B cell (primary cell): ENCODE measurements around the gene F2R. TPM values are rescaled to one million over a fixed set of nuclear protein-coding genes. Genes with fewer than 3 reads are reported as not detected.

Source experiments
- ATAC-seq: fragments of 200-7000 bp; cut with Tn5 transposase; one replicate; pipeline ENCODE4 v1.10.0; 2021; ENCODE audit warnings: low read depth, mild to moderate bottlenecking, moderate number of reproducible peaks, moderate library complexity
- CTCF ChIA-PET: fragments of 350-600 bp; sonication (Branson Sonifier 250); formaldehyde crosslinking; loops from one replicate; lab custom pipeline; 2021; ENCODE audit warnings: antibody characterized with exemption, inconsistent platforms; lab: Charles Lee
- POLR2A ChIA-PET: fragments of 350-600 bp; sonication (Branson Sonifier 250); formaldehyde crosslinking; loops from one replicate; lab custom pipeline; 2021; ENCODE audit warnings: antibody characterized with exemption; lab: Charles Lee
- DNase-seq: peaks from one replicate; pipeline ENCODE4 v3.0.0; 2013
- H2AFZ ChIP-seq: 2 replicates; pipeline ENCODE4 v1.6.1; 2012; ENCODE audit warnings: mild to moderate bottlenecking, low read depth, low read length; ENCODE audit not compliant: insufficient read depth, poor library complexity, severe bottlenecking
- H3K27ac ChIP-seq, 2 donors: 1 replicate in 1 of 2; 2 replicates in 1 of 2; pipeline ENCODE4 v1.5.1; 2012 to 2013; ENCODE audit warnings: low read length in 2 of 2, mild to moderate bottlenecking in 2 of 2, moderate library complexity in 1 of 2
- H3K27me3 ChIP-seq, 4 experiments: fragments of 200-600 bp in 1 of 4; sonication (generic) in 1 of 4; replicated peaks in 1 of 4; 1 replicate in 2 of 4; 2 replicates in 2 of 4; pipeline versions ENCODE4 v1.6.1 to v1.7.0; 2013 to 2016; ENCODE audit warnings: low read length in 3 of 4, mild to moderate bottlenecking in 2 of 4, mixed read lengths in 1 of 4, moderate library complexity in 1 of 4; ENCODE audit not compliant: insufficient read depth in 4 of 4, control insufficient read depth in 3 of 4; ENCODE audit errors: control extremely low read depth in 1 of 4
- H3K36me3 ChIP-seq, 2 experiments: replicated peaks in 1 of 2; 1 replicate in 1 of 2; 2 replicates in 1 of 2; pipeline versions ENCODE4 v1.6.1 to v1.7.1; 2013; ENCODE audit warnings: low read length in 1 of 2; ENCODE audit not compliant: insufficient read depth in 2 of 2, control insufficient read depth in 1 of 2; ENCODE audit errors: control extremely low read depth in 1 of 2, extremely low read depth in 1 of 2
- H3K4me1 ChIP-seq, 2 donors: fragments of 200-600 bp in 1 of 2; sonication (generic) in 1 of 2; 1 replicate in 1 of 2; 2 replicates in 1 of 2; pipeline versions ENCODE4 v1.5.1 to v1.6.1; 2013 to 2017; ENCODE audit warnings: low read length in 2 of 2; ENCODE audit not compliant: control insufficient read depth in 2 of 2, insufficient read depth in 2 of 2
- H3K4me2 ChIP-seq: replicated peaks from 2 replicates; pipeline ENCODE3; 2012; ENCODE audit warnings: mild to moderate bottlenecking, low read depth, low read length; ENCODE audit not compliant: poor library complexity, severe bottlenecking
- H3K4me3 ChIP-seq, 5 experiments: fragments of 200-600 bp in 1 of 5; sonication (generic) in 1 of 5; 1 replicate in 3 of 5; 2 replicates in 2 of 5; pipeline versions ENCODE4 v1.5.1 to v1.7.0; 2011 to 2016; ENCODE audit warnings: low read length in 4 of 5, mild to moderate bottlenecking in 4 of 5, low read depth in 2 of 5, control low read depth in 1 of 5, moderate library complexity in 1 of 5; ENCODE audit not compliant: insufficient read depth in 1 of 5; ENCODE audit errors: control extremely low read depth in 1 of 5, extremely low read depth in 1 of 5
- H3K79me2 ChIP-seq: fragments of 200-600 bp; sonication (generic); one replicate; pipeline ENCODE4 v1.6.0; 2016; ENCODE audit warnings: low read length; ENCODE audit not compliant: control insufficient read depth, insufficient read depth
- H3K9ac ChIP-seq: fragments of 200-600 bp; sonication (generic); 2 replicates; pipeline ENCODE4 v1.6.1; 2017; ENCODE audit warnings: mild to moderate bottlenecking, low read length, moderate library complexity
- H3K9me3 ChIP-seq, 3 donors: one replicate each; pipeline versions ENCODE4 v1.6.1 to v1.7.1; 2013; ENCODE audit warnings: low read length in 2 of 3; ENCODE audit not compliant: control insufficient read depth in 2 of 3, insufficient read depth in 1 of 3; ENCODE audit errors: control extremely low read depth in 1 of 3
- H4K20me1 ChIP-seq: 2 replicates; pipeline ENCODE4 v1.6.0; 2012; ENCODE audit warnings: mild to moderate bottlenecking, low read length; ENCODE audit not compliant: insufficient read depth, control insufficient read depth, poor library complexity, severe bottlenecking
- H3K27ac Mint-ChIP-seq: one replicate; pipeline ENCODE4 v1.8.0; 2021; ENCODE audit warnings: mixed read lengths
- H3K27me3 Mint-ChIP-seq: one replicate; pipeline ENCODE4 v1.8.0; 2021; ENCODE audit warnings: mixed read lengths
- H3K4me1 Mint-ChIP-seq: one replicate; pipeline ENCODE4 v1.8.0; 2021; ENCODE audit warnings: mixed read lengths
- H3K4me3 Mint-ChIP-seq: one replicate; pipeline ENCODE4 v1.8.0; 2021; ENCODE audit warnings: mixed read lengths
- H3K9me3 Mint-ChIP-seq: one replicate; pipeline ENCODE4 v1.8.0; 2022; ENCODE audit warnings: mixed read lengths; ENCODE audit not compliant: insufficient read depth
- EZH2 ChIP-seq: IDR thresholded peaks from 2 replicates; pipeline ENCODE4 v1.6.1; 2012; ENCODE audit warnings: borderline replicate concordance, low read depth, mild to moderate bottlenecking, moderate library complexity, low read length; ENCODE audit not compliant: insufficient read depth, poor library complexity, severe bottlenecking
- WGBS: methylation state at CpG from one replicate; pipeline ENCODE4 v1.1.5; 2013; ENCODE audit warnings: missing lambda C conversion rate; ENCODE audit not compliant: insufficient coverage; 5-methylcytosine and 5-hydroxymethylcytosine counted together
- intact Hi-C: fragments of 100-400 bp; cut with micrococcal nuclease; formaldehyde crosslinking; loops from one replicate; pipeline ENCODE4 v1.10.0; 2022
- polyA plus RNA-seq: library from polyadenylated mRNA; depleted of rRNA; stranded (reverse); fragments of >200 nt; gene quantifications from 2 replicates; pipeline ENCODE4 v1.2.3, GENCODE V29; 2012
- total RNA-seq, 2 donors: library from RNA; stranded (reverse); fragments of 120-200 nt in 1 of 2; gene quantifications; 1 replicate in 1 of 2; 2 replicates in 1 of 2; pipeline versions ENCODE4 v1.2.3 to v1.2.4, GENCODE V29; 2013 to 2022
- TF ChIP-seq, protein P1 (sequence below): fragments of 200-600 bp; IDR thresholded peaks from one replicate; pipeline ENCODE4 v1.8.0; 2022; ENCODE audit warnings: antibody characterized with exemption, mild to moderate bottlenecking

F2R gene
- total and polyA plus RNA-seq, 2 donors (not counting 1 experiment from before 2014, with no cell fraction given): 0.25 to 1.4 TPM

DNA sequence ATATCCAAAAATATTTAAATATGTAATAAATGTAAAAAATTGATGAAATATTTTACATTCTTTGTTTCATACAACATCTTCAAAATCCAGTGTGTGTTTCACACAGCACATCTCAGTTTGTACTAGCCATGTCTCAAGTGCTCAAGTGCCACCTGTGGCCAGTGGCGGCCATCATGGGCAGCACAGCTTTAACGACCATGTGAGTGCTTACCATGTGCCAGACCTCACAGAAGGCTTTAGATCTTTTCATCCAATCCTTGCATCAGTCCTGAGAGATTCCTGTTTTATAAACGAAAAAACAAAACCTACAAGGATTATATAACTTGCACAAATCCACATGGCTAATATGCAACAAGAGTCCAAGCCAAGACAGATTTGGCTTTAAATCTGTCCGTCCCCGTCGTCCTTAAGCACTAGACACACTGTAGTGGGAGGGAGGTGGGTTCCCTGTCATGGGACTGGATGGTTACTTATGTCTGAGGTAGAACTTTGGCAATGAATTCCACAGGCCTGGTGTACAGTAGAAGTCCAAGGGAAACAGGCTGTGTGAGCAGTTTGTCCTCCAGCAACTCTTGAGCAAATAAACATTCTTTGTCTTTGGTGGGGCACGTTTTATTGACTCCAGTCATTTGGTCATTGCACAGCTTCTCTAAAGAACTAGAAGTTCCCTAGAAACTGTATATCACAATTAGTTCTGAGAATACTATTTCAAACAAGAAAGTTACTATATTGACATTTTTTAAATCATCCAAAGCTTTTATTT is 25.0 kb upstream of the F2R start:
- H3K36me3 ChIP-seq: peaks cover 4 to 8% of the 10 kb centered on the region in 2 experiments
- no peaks in the 10 kb centered on the region for H3K27me3 ChIP-seq
- no peak for DNase-seq
- H3K27me3 Mint-ChIP-seq: no peaks in the 10 kb centered on the region
- intact Hi-C loops: no loop called here
- no peaks in the 10 kb centered on the region for H3K9me3 ChIP-seq
- TF ChIP-seq EZH2: no peak
- TF ChIP-seq, protein P1, sequence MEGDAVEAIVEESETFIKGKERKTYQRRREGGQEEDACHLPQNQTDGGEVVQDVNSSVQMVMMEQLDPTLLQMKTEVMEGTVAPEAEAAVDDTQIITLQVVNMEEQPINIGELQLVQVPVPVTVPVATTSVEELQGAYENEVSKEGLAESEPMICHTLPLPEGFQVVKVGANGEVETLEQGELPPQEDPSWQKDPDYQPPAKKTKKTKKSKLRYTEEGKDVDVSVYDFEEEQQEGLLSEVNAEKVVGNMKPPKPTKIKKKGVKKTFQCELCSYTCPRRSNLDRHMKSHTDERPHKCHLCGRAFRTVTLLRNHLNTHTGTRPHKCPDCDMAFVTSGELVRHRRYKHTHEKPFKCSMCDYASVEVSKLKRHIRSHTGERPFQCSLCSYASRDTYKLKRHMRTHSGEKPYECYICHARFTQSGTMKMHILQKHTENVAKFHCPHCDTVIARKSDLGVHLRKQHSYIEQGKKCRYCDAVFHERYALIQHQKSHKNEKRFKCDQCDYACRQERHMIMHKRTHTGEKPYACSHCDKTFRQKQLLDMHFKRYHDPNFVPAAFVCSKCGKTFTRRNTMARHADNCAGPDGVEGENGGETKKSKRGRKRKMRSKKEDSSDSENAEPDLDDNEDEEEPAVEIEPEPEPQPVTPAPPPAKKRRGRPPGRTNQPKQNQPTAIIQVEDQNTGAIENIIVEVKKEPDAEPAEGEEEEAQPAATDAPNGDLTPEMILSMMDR: no peak
- no peaks in the 10 kb centered on the region for H4K20me1 ChIP-seq
- H3K4me3 ChIP-seq: no peak overlapping the region
- no peak overlapping the region for H3K4me2 ChIP-seq
- H3K27ac Mint-ChIP-seq: no peak overlapping the region
- no peaks in the 10 kb centered on the region for H3K9me3 Mint-ChIP-seq
- H3K4me1 Mint-ChIP-seq: no peaks in the 10 kb centered on the region
- 94% methylated on average over 5 of the region's 7 CpGs for WGBS
- no peak for ATAC-seq
- no peak overlapping the region for H3K4me3 Mint-ChIP-seq
- H3K4me1 ChIP-seq: no peaks in the 10 kb centered on the region
- no peak overlapping the region for H3K27ac ChIP-seq
- CTCF ChIA-PET: no interaction called here
- no peaks in the 10 kb centered on the region for H3K79me2 ChIP-seq
- no peak overlapping the region for H3K9ac ChIP-seq
- POLR2A ChIA-PET: no interaction called here
- no peak overlapping the region for H2AFZ ChIP-seq

DNA sequence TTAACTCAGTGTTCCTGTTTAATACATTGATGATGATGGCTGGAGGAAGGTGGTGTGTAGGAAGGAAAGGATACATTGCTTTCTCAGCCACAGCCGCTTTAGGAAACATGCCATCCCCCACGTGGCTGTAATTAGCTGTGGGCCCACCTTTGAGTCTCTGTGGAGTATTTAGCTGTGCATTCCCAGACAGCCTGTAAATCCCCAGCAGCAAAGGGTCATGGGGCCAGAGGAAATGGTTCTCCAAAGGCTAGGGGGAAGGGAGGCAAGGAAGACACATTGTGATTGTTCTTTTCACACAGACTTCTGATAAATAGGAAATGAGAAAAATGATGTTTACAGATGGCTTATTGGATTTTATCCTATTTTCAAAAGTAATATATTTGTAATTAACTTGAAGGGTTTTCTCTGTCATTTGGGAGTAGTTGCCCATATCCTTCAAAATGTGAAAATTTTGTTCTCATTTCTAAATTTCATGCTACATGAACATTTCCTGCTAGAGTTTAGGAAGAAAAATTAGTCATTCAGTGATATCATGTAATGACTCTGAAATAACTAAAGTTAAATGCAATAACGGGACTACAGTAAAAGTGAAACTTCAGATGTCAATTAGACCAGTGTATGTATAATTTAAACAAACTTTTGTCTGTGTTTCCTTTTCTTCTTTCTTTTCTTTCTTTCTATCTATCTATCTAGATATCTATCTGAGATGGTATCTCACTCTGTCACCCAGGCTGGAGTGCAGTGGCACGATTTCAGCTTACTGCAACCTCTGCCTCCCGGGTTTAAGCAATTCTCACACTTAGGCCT is 24.3 kb upstream of the F2R start:
- H3K79me2 ChIP-seq: no peaks in the 10 kb centered on the region
- no peak overlapping the region for H3K4me2 ChIP-seq
- ATAC-seq (no peak), DNase-seq (no peak)
- WGBS: 59% methylated on average over 4 of the region's 5 CpGs
- CTCF ChIA-PET: no interaction called here
- Mint-ChIP-seq H3K4me3 (no peak overlapping the region), H3K27me3 (no peaks in the 10 kb centered on the region), H3K27ac (no peak overlapping the region), H3K4me1 (no peaks in the 10 kb centered on the region), H3K9me3 (no peaks in the 10 kb centered on the region)
- H3K27me3 ChIP-seq: no peaks in the 10 kb centered on the region
- H3K9ac ChIP-seq: no peak overlapping the region
- no peak overlapping the region for H3K4me3 ChIP-seq
- H3K9me3 ChIP-seq: no peaks in the 10 kb centered on the region
- H3K36me3 ChIP-seq: peaks cover 4 to 9% of the 10 kb centered on the region in 2 experiments
- TF ChIP-seq, protein P1: no peak
- TF ChIP-seq EZH2: no peak
- no peak overlapping the region for H3K27ac ChIP-seq
- H4K20me1 ChIP-seq: no peaks in the 10 kb centered on the region
- intact Hi-C loops: no loop called here
- no peak overlapping the region for H2AFZ ChIP-seq
- POLR2A ChIA-PET: no interaction called here
- H3K4me1 ChIP-seq: no peaks in the 10 kb centered on the region
